K562 (cell line): ENCODE data around the gene SCN1A. TPM values are rescaled to one million over a fixed set of nuclear protein-coding genes. Genes with fewer than 3 reads are reported as not detected.

Source experiments
- ATAC-seq: fragments of 200-7000 bp; cut with Tn5 transposase; 3 replicates; pipeline ENCODE4 v1.9.1; 2020; ENCODE audit warnings: moderate library complexity
- BruUV-seq: library from RNA; stranded (reverse); fragments of 400-500 nt; replicated peaks from 2 replicates; lab custom pipeline; 2021; lab: Mats Ljungman, UMichigan
- CTCF ChIA-PET: fragments of 300-600 bp; formaldehyde crosslinking; extraction: SDS; loops from one replicate; lab custom pipeline; 2021; ENCODE audit warnings: low intra/inter-chr PET ratio; lab: Yijun Ruan, JAX
- POLR2A ChIA-PET: fragments of 300-600, 350-650 bp; sonication (Branson Sonifier 250); formaldehyde crosslinking; extraction: SDS; loops from one replicate; lab custom pipeline; 2021; ENCODE audit warnings: antibody characterized with exemption, inconsistent platforms; lab: Yijun Ruan, JAX
- DNase-seq, 4 experiments: peaks; one replicate each; pipeline versions ENCODE4 v3.0.0 to v3.0.0-alpha.2; 2011 to 2018; ENCODE audit warnings: low spot score in 3 of 4, mixed read lengths in 3 of 4; ENCODE audit errors: extremely low read depth in 1 of 4
- FAIRE-seq: peaks from 2 replicates; lab custom pipeline; 2011; peaks lifted over from hg19 to GRCh38; lab: Jason Lieb, UNC
- H2AFZ ChIP-seq: 2 replicates; pipeline ENCODE4 v1.6.0; 2011; ENCODE audit warnings: low read depth, low read length, control low read depth, inconsistent platforms
- H3K27ac ChIP-seq: fragments of 200-600 bp; 3 replicates; pipeline ENCODE4 v1.8.0; 2011; ENCODE audit warnings: low read depth, mild to moderate bottlenecking, control low read depth, inconsistent platforms, low read length, moderate library complexity, mixed read lengths; ENCODE audit errors: extremely low read depth
- H3K27me3 ChIP-seq, 2 experiments: fragments of 300-600 bp in 1 of 2; 2 replicates in 1 of 2; 3 replicates in 1 of 2; pipeline versions ENCODE4 v1.6.0 to v1.8.0; 2011; ENCODE audit warnings: inconsistent platforms in 2 of 2, low read length in 2 of 2, mild to moderate bottlenecking in 1 of 2, mixed read lengths in 1 of 2, moderate library complexity in 1 of 2; ENCODE audit not compliant: control insufficient read depth in 2 of 2, insufficient read depth in 2 of 2
- H3K36me3 ChIP-seq: fragments of 300-600 bp; 3 replicates; pipeline ENCODE4 v1.8.0; 2011; ENCODE audit warnings: mild to moderate bottlenecking, low read length, inconsistent platforms; ENCODE audit not compliant: control insufficient read depth, insufficient read depth
- H3K4me1 ChIP-seq, 2 experiments: fragments of 200-600 bp in 1 of 2; replicated peaks in 1 of 2; 2 replicates in 1 of 2; 3 replicates in 1 of 2; pipeline versions ENCODE4 v1.5.1 to v1.8.0; 2011; ENCODE audit warnings: inconsistent platforms in 2 of 2, low read length in 2 of 2, mild to moderate bottlenecking in 1 of 2, mixed read lengths in 1 of 2, moderate library complexity in 1 of 2; ENCODE audit not compliant: control insufficient read depth in 2 of 2, insufficient read depth in 2 of 2
- H3K4me2 ChIP-seq: 2 replicates; pipeline ENCODE4 v1.6.1; 2011; ENCODE audit warnings: low read length, control low read depth, inconsistent platforms, mixed read lengths; ENCODE audit not compliant: insufficient read depth
- H3K4me3 ChIP-seq: fragments of 200-600 bp; sonication (generic), shearing (Covaris generic); 2 replicates; pipeline ENCODE4 v1.5.1; 2016; ENCODE audit warnings: control low read depth, inconsistent platforms
- H3K79me2 ChIP-seq: fragments of 200-600 bp; 3 replicates; pipeline ENCODE4 v1.8.0; 2011; ENCODE audit warnings: low read length, inconsistent platforms; ENCODE audit not compliant: control insufficient read depth, insufficient read depth
- H3K9ac ChIP-seq, 2 experiments: 2 replicates each; pipeline versions ENCODE4 v1.6.0 to v1.6.1; 2011; ENCODE audit warnings: low read depth in 2 of 2, low read length in 2 of 2, control low read depth in 1 of 2, inconsistent platforms in 1 of 2, mild to moderate bottlenecking in 1 of 2, mixed read lengths in 1 of 2; ENCODE audit not compliant: insufficient read depth in 1 of 2
- H3K9me1 ChIP-seq: one replicate; pipeline ENCODE4 v1.6.0; 2011; ENCODE audit warnings: inconsistent platforms, mild to moderate bottlenecking, low read length, moderate library complexity; ENCODE audit not compliant: control insufficient read depth, insufficient read depth
- H3K9me3 ChIP-seq: replicated peaks from 2 replicates; pipeline ENCODE4 v1.5.1; 2011; ENCODE audit warnings: low read depth, low read length, inconsistent platforms; ENCODE audit not compliant: control insufficient read depth, insufficient read depth
- H4K20me1 ChIP-seq: replicated peaks from 2 replicates; pipeline ENCODE4 v1.6.1; 2011; ENCODE audit warnings: low read length, inconsistent platforms, mixed read lengths; ENCODE audit not compliant: control insufficient read depth, insufficient read depth
- CSDE1 ChIP-seq, 2 experiments: fragments of 450-650 bp; IDR thresholded peaks; 2 replicates each; pipeline ENCODE4 v1.6.1; 2016; ENCODE audit warnings: mild to moderate bottlenecking in 1 of 2
- HDAC3 ChIP-seq: fragments of 450-650 bp; IDR thresholded peaks from 2 replicates; pipeline ENCODE4 v1.6.1; 2018; ENCODE audit warnings: borderline replicate concordance, mild to moderate bottlenecking, moderate library complexity; ENCODE audit not compliant: partially characterized antibody
- HDAC6 ChIP-seq: IDR thresholded peaks from 2 replicates; pipeline ENCODE4 v1.6.1; 2012; ENCODE audit warnings: low read depth, mild to moderate bottlenecking, control low read depth, inconsistent platforms, low read length, moderate library complexity
- IRF1 ChIP-seq: sonication (generic); formaldehyde crosslinking; IDR thresholded peaks from 2 replicates; pipeline ENCODE4 v1.8.0; 2022; ENCODE audit warnings: missing genetic modification reagents, mild to moderate bottlenecking, borderline replicate concordance
- MTF1 ChIP-seq: fragments of 250-450 bp; sonication (Bioruptor Pico); IDR thresholded peaks from 2 replicates; pipeline ENCODE4 v1.9.0; 2021; ENCODE audit warnings: moderate library complexity, mild to moderate bottlenecking, inconsistent platforms, borderline replicate concordance
- PRPF4 ChIP-seq: fragments of 200-400 bp; formaldehyde crosslinking; IDR thresholded peaks from one replicate; pipeline ENCODE4 v1.6.1; 2017; ENCODE audit warnings: low read length, low read depth, mild to moderate bottlenecking; ENCODE audit not compliant: insufficient read depth, poor library complexity, severe bottlenecking
- SIX5 ChIP-seq, 2 experiments: IDR thresholded peaks; 2 replicates each; pipeline ENCODE4 v1.6.1; 2011; ENCODE audit warnings: low read length in 2 of 2, borderline replicate concordance in 1 of 2, low read depth in 1 of 2, mild to moderate bottlenecking in 1 of 2, moderate library complexity in 1 of 2; ENCODE audit not compliant: insufficient read depth in 1 of 2
- ZBTB1 ChIP-seq: sonication (generic); formaldehyde crosslinking; IDR thresholded peaks from 2 replicates; pipeline ENCODE4 v1.8.1; 2023; ENCODE audit warnings: missing genetic modification reagents, low read depth, mild to moderate bottlenecking, borderline replicate concordance
- ZNF609 ChIP-seq: sonication (generic); formaldehyde crosslinking; IDR thresholded peaks from 2 replicates; pipeline ENCODE4 v1.8.1; 2023; ENCODE audit warnings: missing genetic modification reagents, mild to moderate bottlenecking, borderline replicate concordance
- ZNF717 ChIP-seq: fragments of 250-450 bp; sonication (Bioruptor Pico); IDR thresholded peaks from 2 replicates; pipeline ENCODE4 v1.5.0; 2021
- ZZZ3 ChIP-seq: fragments of 450-650 bp; IDR thresholded peaks from 2 replicates; pipeline ENCODE4 v1.6.1; 2016; ENCODE audit warnings: antibody characterized with exemption, mild to moderate bottlenecking, moderate library complexity
- in situ Hi-C: fragments of 300-500 bp; cut with MboI; formaldehyde crosslinking; loops from 4 replicates; pipeline ENCODE4 v1.15.0; 2018; ENCODE audit warnings: inconsistent platforms, mixed read lengths
- intact Hi-C: fragments of 100-400 bp; cut with micrococcal nuclease; formaldehyde crosslinking; loops from 2 replicates; pipeline ENCODE4 v1.14.2; 2022
- polyA plus RNA-seq, 8 experiments: library from polyadenylated mRNA; depleted of rRNA in 4 of 8; stranded (reverse) in 5 of 8; unstranded in 3 of 8; fragments of >200 nt; fragmentation: Nextera tagmentation in 2 of 8; fragmentation: Illumina TruSeq in 1 of 8; extraction: Ambion mirVana in 2 of 8; extraction: Trizol in 1 of 8; gene quantifications; 2 replicates each; pipeline versions ENCODE4 v1.2.1 to v1.2.3, GENCODE V29; 2011 to 2014; ENCODE audit warnings: inconsistent platforms in 1 of 8, missing spikeins in 1 of 8
- total RNA-seq, 7 experiments: library from RNA; depleted of rRNA in 6 of 7; stranded (reverse); fragments of >200 nt in 6 of 7; fragmentation: Illumina TruSeq in 2 of 7; extraction: Trizol in 2 of 7; gene quantifications; 2 replicates each; pipeline versions ENCODE4 v1.2.1 to v1.2.3, GENCODE V29; 2011 to 2021; ENCODE audit warnings: low replicate concordance in 1 of 7
- TF ChIP-seq, protein P1 (sequence below): sonication (generic); formaldehyde crosslinking; IDR thresholded peaks from 2 replicates; pipeline ENCODE4 v1.8.0; 2023; ENCODE audit warnings: mild to moderate bottlenecking, missing genetic modification reagents

SCN1A gene
- total and polyA plus RNA-seq, 9 of the 15 experiments (the other 6 are each of a cell fraction or from before 2014, with no cell fraction given) = not detected

- TF ChIP-seq, protein P1, sequence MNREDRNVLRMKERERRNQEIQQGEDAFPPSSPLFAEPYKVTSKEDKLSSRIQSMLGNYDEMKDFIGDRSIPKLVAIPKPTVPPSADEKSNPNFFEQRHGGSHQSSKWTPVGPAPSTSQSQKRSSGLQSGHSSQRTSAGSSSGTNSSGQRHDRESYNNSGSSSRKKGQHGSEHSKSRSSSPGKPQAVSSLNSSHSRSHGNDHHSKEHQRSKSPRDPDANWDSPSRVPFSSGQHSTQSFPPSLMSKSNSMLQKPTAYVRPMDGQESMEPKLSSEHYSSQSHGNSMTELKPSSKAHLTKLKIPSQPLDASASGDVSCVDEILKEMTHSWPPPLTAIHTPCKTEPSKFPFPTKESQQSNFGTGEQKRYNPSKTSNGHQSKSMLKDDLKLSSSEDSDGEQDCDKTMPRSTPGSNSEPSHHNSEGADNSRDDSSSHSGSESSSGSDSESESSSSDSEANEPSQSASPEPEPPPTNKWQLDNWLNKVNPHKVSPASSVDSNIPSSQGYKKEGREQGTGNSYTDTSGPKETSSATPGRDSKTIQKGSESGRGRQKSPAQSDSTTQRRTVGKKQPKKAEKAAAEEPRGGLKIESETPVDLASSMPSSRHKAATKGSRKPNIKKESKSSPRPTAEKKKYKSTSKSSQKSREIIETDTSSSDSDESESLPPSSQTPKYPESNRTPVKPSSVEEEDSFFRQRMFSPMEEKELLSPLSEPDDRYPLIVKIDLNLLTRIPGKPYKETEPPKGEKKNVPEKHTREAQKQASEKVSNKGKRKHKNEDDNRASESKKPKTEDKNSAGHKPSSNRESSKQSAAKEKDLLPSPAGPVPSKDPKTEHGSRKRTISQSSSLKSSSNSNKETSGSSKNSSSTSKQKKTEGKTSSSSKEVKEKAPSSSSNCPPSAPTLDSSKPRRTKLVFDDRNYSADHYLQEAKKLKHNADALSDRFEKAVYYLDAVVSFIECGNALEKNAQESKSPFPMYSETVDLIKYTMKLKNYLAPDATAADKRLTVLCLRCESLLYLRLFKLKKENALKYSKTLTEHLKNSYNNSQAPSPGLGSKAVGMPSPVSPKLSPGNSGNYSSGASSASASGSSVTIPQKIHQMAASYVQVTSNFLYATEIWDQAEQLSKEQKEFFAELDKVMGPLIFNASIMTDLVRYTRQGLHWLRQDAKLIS (CRISPR knock-in tag) = no peak
- TF ChIP-seq ZZZ3 (no peak), HDAC6 (no peak), PRPF4 (no peak)
Observed at GRCh38 chr2:166082736-166083135, 45.1 kb downstream of the SCN1A start (continued).

DNA sequence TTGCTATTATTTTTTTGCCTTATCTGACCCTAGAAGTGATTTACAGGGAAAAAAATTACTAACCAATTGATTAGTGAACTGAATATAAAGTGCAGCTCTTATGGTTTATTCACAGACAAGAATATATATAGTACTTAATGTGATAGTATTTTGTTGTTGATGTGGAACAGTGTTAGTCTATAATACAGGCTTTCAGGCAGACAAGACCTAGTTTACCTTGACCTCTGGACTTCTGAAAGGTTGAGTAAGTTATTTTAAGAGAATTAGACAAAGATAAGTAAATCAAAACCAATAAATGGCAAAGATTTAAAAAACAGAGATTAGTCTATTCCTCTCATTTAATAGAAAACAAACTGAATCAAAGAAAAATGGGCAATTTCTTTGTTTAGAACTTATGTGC is 46.0 kb downstream of the SCN1A start:
- no peaks in the 10 kb centered on the region for H3K9me1 ChIP-seq
- intact Hi-C loops (no loop called here), in situ Hi-C loops (no loop called here)
- no peak overlapping the region for H3K4me3 ChIP-seq
- H3K79me2 ChIP-seq = no peaks in the 10 kb centered on the region
- H4K20me1 ChIP-seq = no peaks in the 10 kb centered on the region
- no peak overlapping the region for H3K27ac ChIP-seq
- no peak overlapping the region for H3K9ac ChIP-seq
- BruUV-seq = no TSS peak
- CTCF ChIA-PET = no interaction called here
- ATAC-seq = no peak
- no peak for DNase-seq
- H3K36me3 ChIP-seq = no peaks in the 10 kb centered on the region
- no peak for FAIRE-seq
- no peak overlapping the region for H3K4me2 ChIP-seq
- no peaks in the 10 kb centered on the region for H3K9me3 ChIP-seq
- POLR2A ChIA-PET = no interaction called here
- H3K27me3 ChIP-seq = no peaks in the 10 kb centered on the region
- H2AFZ ChIP-seq = no peak overlapping the region
- H3K4me1 ChIP-seq = no peaks in the 10 kb centered on the region
- TF ChIP-seq ZNF717 (no peak), IRF1 (CRISPR knock-in tag) (no peak), ZBTB1 (CRISPR knock-in tag) (no peak), HDAC3 (no peak), CSDE1 (IDR thresholded peaks at IDR 0.05) (no peak), ZNF609 (CRISPR knock-in tag) (no peak), MTF1 (no peak), SIX5 (IDR thresholded peaks at IDR 0.05; ENCODE audit: borderline replicate concordance in 1 of 2, insufficient read depth in 1 of 2, low read depth in 1 of 2, low read length in 2 of 2) (no peak)
